GM18505 (cell line): ENCODE results near the gene OR1S1.
"Not testable (repeated sequence)": the region's sequence is repeated elsewhere in the genome, so short reads cannot be mapped to it uniquely, and the experiment has no call there.

ENCODE experiments used
- ATAC-seq: cut with Tn5 transposase; IDR thresholded peaks from one replicate; pipeline ENCODE4 v1.9.1; 2021; ENCODE audit not compliant: unreplicated experiment
- POLR2A ChIP-seq: IDR thresholded peaks from 4 replicates; pipeline ENCODE4 v1.6.1; 2011; ENCODE audit warnings: borderline replicate concordance; ENCODE audit not compliant: insufficient read depth, insufficient read length; ENCODE audit errors: extremely low read depth

OR1S1 gene

DNA sequence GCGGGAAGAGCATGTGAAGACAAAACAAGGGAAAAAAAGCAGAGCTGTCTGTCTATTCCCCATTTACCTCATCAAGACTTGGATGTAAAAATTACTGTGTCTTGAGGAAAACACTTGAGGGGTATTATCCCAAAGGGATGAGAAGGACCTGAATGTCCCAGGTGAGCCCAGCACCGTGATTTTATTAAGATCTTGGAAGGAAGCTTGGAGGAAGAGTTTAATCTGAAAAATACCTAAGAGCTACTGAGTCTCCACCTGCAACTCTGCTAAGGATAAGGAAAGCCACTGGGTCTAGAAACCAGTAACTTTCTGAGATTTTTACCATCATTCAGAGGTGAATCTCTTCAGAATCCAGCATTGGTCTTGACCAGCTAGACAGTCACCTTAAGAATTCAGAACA, at the start of gene OR1S1:
OR1S1 (plus strand) TSS at position 301 of the 400 bp plus-strand sequence.
- ATAC-seq, result not testable (repeated sequence)

- ATAC-seq, result no peak
Observed at GRCh38 chr11:58164389-58164788, 48.1 kb upstream of the OR1S1 start.

GRCh38 chr11:58164990-58165389, 47.5 kb upstream of the OR1S1 start:
- TF ChIP-seq POLR2A, result no peak
- no peak for ATAC-seq

More at GRCh38 chr11:58164389-58164788, 48.1 kb upstream of the OR1S1 start:
- no peak for TF ChIP-seq POLR2A

- TF ChIP-seq POLR2A, result no peak
- ATAC-seq, result no peak
Observed at GRCh38 chr11:58165504-58166106, 46.9 kb upstream of the OR1S1 start.

- no peak for ATAC-seq
- no peak for TF ChIP-seq POLR2A
Observed at GRCh38 chr11:58177409-58178054, 35.0 kb upstream of the OR1S1 start.

DNA sequence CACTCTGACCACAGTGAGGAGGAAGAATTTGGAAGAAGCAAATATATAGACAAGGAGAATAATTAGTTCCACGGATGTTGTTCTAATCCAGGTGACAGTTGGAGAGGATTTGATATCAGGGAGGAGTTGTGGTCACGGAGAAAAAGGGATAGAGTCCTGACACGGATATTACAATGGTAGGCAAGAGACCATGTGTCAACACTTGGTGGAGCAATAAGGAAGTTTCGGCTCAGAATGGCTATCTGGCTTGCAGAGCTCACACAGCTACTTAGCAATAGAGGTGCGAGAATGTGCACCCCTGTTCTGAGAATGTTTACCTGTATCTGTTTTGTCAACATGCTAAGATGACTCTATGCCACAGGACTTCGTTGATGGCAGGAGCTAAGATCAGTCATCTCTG, 34.1 kb upstream of the OR1S1 start:
- no peak for TF ChIP-seq POLR2A
- no peak for ATAC-seq

DNA sequence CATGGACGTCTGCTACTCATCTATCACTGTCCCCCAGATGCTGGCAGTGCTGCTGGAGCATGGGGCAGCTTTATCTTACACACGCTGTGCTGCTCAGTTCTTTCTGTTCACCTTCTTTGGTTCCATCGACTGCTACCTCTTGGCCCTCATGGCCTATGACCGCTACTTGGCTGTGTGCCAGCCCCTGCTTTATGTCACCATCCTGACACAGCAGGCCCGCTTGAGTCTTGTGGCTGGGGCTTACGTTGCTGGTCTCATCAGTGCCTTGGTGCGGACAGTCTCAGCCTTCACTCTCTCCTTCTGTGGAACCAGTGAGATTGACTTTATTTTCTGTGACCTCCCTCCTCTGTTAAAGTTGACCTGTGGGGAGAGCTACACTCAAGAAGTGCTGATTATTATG, 32.9 kb upstream of the OR1S1 start:
- ATAC-seq, result no peak
- no peak for TF ChIP-seq POLR2A

DNA sequence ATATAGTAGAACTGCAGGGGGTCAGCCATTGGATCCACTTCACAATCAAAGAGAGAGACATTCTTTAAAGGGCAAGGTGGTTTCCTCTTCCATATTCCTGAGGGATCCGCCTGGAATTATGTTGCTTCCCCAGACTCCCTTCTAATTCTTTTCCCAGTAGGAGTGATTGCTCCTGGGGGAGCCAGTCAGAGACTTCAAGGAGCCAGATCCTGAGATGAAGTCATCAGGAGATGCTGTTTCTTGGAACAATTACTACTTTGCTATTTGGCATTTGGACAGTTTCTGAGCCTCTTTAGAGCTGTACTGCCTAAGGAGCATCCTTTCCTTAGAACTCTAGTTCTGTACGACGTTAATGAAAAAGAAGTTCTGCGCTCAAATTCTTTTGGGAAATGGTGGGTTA, 25.6 kb upstream of the OR1S1 start:
- ATAC-seq, result no peak
- no peak for TF ChIP-seq POLR2A

GRCh38 chr11:58188770-58189169, 23.8 kb upstream of the OR1S1 start, which contains the start of gene OR9Q2:
Gene OR9Q2, plus strand, starts transcription at chr11:58189070. Its CDS starts 1,421 bp downstream, at chr11:58190491.
- TF ChIP-seq POLR2A, result no peak
- ATAC-seq, result no peak

DNA sequence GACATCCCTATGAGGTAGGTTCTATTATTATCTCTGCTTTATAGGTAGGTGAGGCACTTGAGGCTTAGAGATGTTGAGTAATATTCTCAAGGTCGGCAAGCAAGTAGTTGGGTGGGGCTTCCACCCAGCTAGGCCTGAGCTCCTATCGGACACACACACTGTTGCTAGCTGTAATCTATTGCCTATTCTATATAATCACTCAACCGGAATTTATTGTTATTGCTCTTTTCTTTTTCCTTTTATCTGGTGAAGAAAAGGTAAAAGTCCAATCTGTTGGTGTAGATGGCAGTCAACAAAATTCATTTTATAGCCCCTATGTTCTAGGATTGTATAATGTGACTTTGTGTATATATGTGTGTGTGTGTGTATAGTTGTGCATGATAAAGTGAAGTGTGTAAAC, 20.3 kb upstream of the OR1S1 start:
- ATAC-seq, result no peak
- no peak for TF ChIP-seq POLR2A

DNA sequence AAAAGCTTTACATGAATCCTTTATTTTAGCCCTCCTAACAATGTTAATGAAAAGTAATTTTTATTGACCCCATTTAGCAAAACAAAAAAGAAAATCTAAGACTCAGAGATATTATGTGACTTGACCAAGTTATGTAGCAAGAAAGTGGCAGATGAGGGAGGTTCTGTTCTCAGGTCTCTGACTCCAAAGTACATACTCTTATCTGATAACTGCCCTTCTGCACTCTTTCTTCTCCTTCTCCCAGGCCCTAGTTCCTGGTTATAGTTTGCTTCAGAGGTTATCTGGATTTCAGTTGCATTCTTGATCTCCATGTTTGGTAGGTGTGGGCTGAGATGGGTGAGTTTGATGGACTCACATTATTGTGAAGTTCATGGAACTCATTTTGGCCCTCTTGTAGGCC, 19.1 kb upstream of the OR1S1 start:
- no peak for TF ChIP-seq POLR2A
- no peak for ATAC-seq

- TF ChIP-seq POLR2A, result no peak
- no peak for ATAC-seq
Observed at GRCh38 chr11:58195939-58196338, 16.6 kb upstream of the OR1S1 start.

- no peak for ATAC-seq
- TF ChIP-seq POLR2A, result no peak
Observed at GRCh38 chr11:58199271-58199670, 13.2 kb upstream of the OR1S1 start.

- TF ChIP-seq POLR2A, result no peak
- ATAC-seq, result no peak
Observed at GRCh38 chr11:58204042-58204441, 8.5 kb upstream of the OR1S1 start, which contains the start of gene OR1S2. Gene OR1S2, minus strand, starts transcription at chr11:58204142. Its CDS starts 0 bp downstream, at chr11:58204142.
